HepG2 (cell line): ENCODE data around the gene PHC1. TPM values are rescaled to one million over a fixed set of nuclear protein-coding genes. Genes with fewer than 3 reads are reported as not detected.

Source experiments
- ATAC-seq: fragments of 200-7000 bp; cut with Tn5 transposase; 3 replicates; pipeline ENCODE4 v1.9.1; 2020; ENCODE audit warnings: mild to moderate bottlenecking, moderate library complexity
- BruUV-seq: library from RNA; stranded (reverse); fragments of 400-500 nt; replicated peaks from 2 replicates; lab custom pipeline; 2021; lab: Mats Ljungman, UMichigan
- CTCF ChIA-PET: fragments of 300-600 bp; formaldehyde crosslinking; extraction: SDS; loops from one replicate; lab custom pipeline; 2021; ENCODE audit warnings: low total read pairs, inconsistent platforms, low intra/inter-chr PET ratio; lab: Yijun Ruan, JAX
- POLR2A ChIA-PET: fragments of 350-600 bp; sonication (Branson Sonifier 250); formaldehyde crosslinking; loops from one replicate; lab custom pipeline; 2020; ENCODE audit warnings: antibody characterized with exemption, inconsistent platforms; lab: Yijun Ruan, JAX
- DNase-seq: peaks from one replicate; pipeline ENCODE4 v3.0.0-alpha.2; 2015; ENCODE audit warnings: low spot score
- FAIRE-seq: peaks from 3 replicates; lab custom pipeline; 2011; peaks lifted over from hg19 to GRCh38; lab: Jason Lieb, UNC
- H2AFZ ChIP-seq: one replicate; pipeline ENCODE4 v1.6.1; 2011; ENCODE audit warnings: low read length, inconsistent platforms
- H3K27ac ChIP-seq: fragments of 300-600 bp; 3 replicates; pipeline ENCODE4 v1.8.0; 2011; ENCODE audit warnings: mixed run types, mild to moderate bottlenecking, mixed read lengths, low read length, inconsistent platforms; ENCODE audit not compliant: insufficient read depth; ENCODE audit errors: extremely low read length
- H3K27me3 ChIP-seq, 2 experiments: fragments of 200-600 bp in 1 of 2; 2 replicates in 1 of 2; 3 replicates in 1 of 2; pipeline versions ENCODE4 v1.6.0 to v1.8.0; 2011; ENCODE audit warnings: low read length in 2 of 2, mild to moderate bottlenecking in 2 of 2, moderate library complexity in 2 of 2, inconsistent platforms in 1 of 2; ENCODE audit not compliant: insufficient read depth in 2 of 2, control insufficient read depth in 1 of 2
- H3K36me3 ChIP-seq, 2 experiments: fragments of 200-600 bp in 1 of 2; replicated peaks in 1 of 2; 2 replicates in 1 of 2; 3 replicates in 1 of 2; pipeline versions ENCODE4 v1.5.1 to v1.8.0; 2011; ENCODE audit warnings: low read length in 2 of 2, inconsistent platforms in 1 of 2; ENCODE audit not compliant: insufficient read depth in 2 of 2, control insufficient read depth in 1 of 2
- H3K4me1 ChIP-seq: 2 replicates; pipeline ENCODE4 v1.5.1; 2012; ENCODE audit warnings: low read length, inconsistent platforms; ENCODE audit not compliant: insufficient read depth
- H3K4me2 ChIP-seq: 2 replicates; pipeline ENCODE4 v1.6.0; 2011; ENCODE audit warnings: low read depth, low read length, inconsistent platforms
- H3K4me3 ChIP-seq, 3 experiments: fragments of 200-600 bp in 1 of 3; sonication (generic), shearing (Covaris generic) in 1 of 3; replicated peaks in 1 of 3; 2 replicates each; pipeline ENCODE4 v1.5.1; 2011 to 2016; ENCODE audit warnings: low read length in 3 of 3, inconsistent platforms in 2 of 3, low read depth in 2 of 3, mild to moderate bottlenecking in 2 of 3, control low read depth in 1 of 3, mixed read lengths in 1 of 3; ENCODE audit not compliant: insufficient read depth in 1 of 3
- H3K79me2 ChIP-seq: one replicate; pipeline ENCODE4 v1.6.1; 2011; ENCODE audit warnings: low read length, inconsistent platforms; ENCODE audit not compliant: insufficient read depth
- H3K9ac ChIP-seq: 2 replicates; pipeline ENCODE4 v1.6.0; 2011; ENCODE audit warnings: mild to moderate bottlenecking, low read depth, low read length, inconsistent platforms; ENCODE audit not compliant: insufficient read depth
- H3K9me3 ChIP-seq: 2 replicates; pipeline ENCODE4 v1.5.1; 2012; ENCODE audit warnings: mild to moderate bottlenecking, low read length
- H4K20me1 ChIP-seq: 2 replicates; pipeline ENCODE4 v1.6.0; 2011; ENCODE audit warnings: inconsistent platforms, mild to moderate bottlenecking, low read length, moderate library complexity; ENCODE audit not compliant: insufficient read depth
- BCL3 ChIP-seq: sonication (generic); formaldehyde crosslinking; IDR thresholded peaks from 2 replicates; pipeline ENCODE4 v1.5.1; 2020; ENCODE audit warnings: mild to moderate bottlenecking, missing genetic modification reagents, moderate library complexity
- ZMYM3 ChIP-seq: sonication (generic); formaldehyde crosslinking; IDR thresholded peaks from 2 replicates; pipeline ENCODE4 v1.5.1; 2020; ENCODE audit warnings: mild to moderate bottlenecking, missing genetic modification reagents
- ZNF121 ChIP-seq: sonication (generic); formaldehyde crosslinking; IDR thresholded peaks from 2 replicates; pipeline ENCODE4 v1.5.0; 2020; ENCODE audit warnings: mild to moderate bottlenecking, missing genetic modification reagents
- ZNF687 ChIP-seq: sonication (generic); formaldehyde crosslinking; IDR thresholded peaks from 2 replicates; pipeline ENCODE4 v1.5.1; 2020; ENCODE audit warnings: mild to moderate bottlenecking, missing genetic modification reagents, moderate library complexity
- ZNF781 ChIP-seq: sonication (generic); formaldehyde crosslinking; IDR thresholded peaks from 2 replicates; pipeline ENCODE4 v1.5.1; 2020; ENCODE audit warnings: borderline replicate concordance, mild to moderate bottlenecking, missing genetic modification reagents; ENCODE audit errors: not compliant biosample characterization
- WGBS: methylation state at CpG from one replicate; pipeline ENCODE4 v1.1.6; 2017; ENCODE audit warnings: low lambda C conversion rate; 5-methylcytosine and 5-hydroxymethylcytosine counted together
- in situ Hi-C: cut with HindIII; loops from 2 replicates; pipeline ENCODE4 v1.10.0; 2017; ENCODE audit warnings: low pct_unique_long_range_greater_than_20kb; ENCODE audit not compliant: extremely low pct_ligation_motif_present
- intact Hi-C: fragments of 100-400 bp; cut with micrococcal nuclease; formaldehyde crosslinking; loops from one replicate; pipeline ENCODE4 v1.10.0; 2022; ENCODE audit not compliant: unreplicated experiment
- polyA plus RNA-seq, 8 experiments: library from polyadenylated mRNA; depleted of rRNA in 3 of 8; stranded (reverse) in 7 of 8; unstranded in 1 of 8; fragments of >200 nt; fragmentation: Illumina TruSeq in 4 of 8; extraction: Trizol in 4 of 8; gene quantifications; 2 replicates each; pipeline versions ENCODE4 v1.2.1 to v1.2.3, GENCODE V29; 2011 to 2016; ENCODE audit warnings: low read depth in 4 of 8, missing spikeins in 1 of 8, mixed read lengths in 1 of 8; ENCODE audit not compliant: insufficient read depth in 1 of 8
- total RNA-seq, 5 experiments: library from RNA; depleted of rRNA; stranded (reverse); fragments of >200 nt; fragmentation: Illumina TruSeq; extraction: Trizol; gene quantifications; 2 replicates each; pipeline ENCODE4 v1.2.3, GENCODE V29; 2016; ENCODE audit warnings: low read depth in 1 of 5

The PHC1 gene
- total and polyA plus RNA-seq, 2 of the 13 experiments (the other 11 are each of a cell fraction or from before 2014, with no cell fraction given), result 9.4 to 35.0 TPM

DNA sequence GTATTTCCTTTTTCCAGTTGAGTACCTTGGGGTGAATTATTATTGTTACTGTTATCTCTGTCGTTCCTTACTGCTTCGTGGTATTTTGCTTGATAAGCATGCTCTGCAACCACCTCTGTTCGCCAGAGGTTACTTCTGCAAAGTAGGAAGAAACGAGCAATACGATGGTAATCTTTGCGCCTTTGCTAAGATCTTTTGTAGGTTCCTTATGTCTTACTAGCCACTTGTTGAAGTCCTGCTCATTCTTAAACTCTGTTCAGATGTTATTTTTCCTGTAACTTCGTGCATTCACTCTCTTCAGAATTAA lies 35.9 kb downstream of the PHC1 start (continued):
- TF ChIP-seq BCL3, result peak; percentile 8; the same call in 1 of the 2 replicates
- 0 out of 2 replicates have a peak, but pooled peaks have one; percentile 37 for TF ChIP-seq ZNF687 (CRISPR knock-in tag)

GRCh38 chr12:8950702-8951478 lies 36.6 kb downstream of the PHC1 start:
- H3K79me2 ChIP-seq, result peaks cover 32% of the 10 kb centered on the region
- intact Hi-C loops (loop anchor here (1.0 kb wide), 1 partner anchor 88 kb away; no protein-coding TSS in a partner anchor), in situ Hi-C loops (no loop called here)
- H3K4me3 ChIP-seq, result peak overlapping the region; percentile 81 to 89 (median 86)
- 26% methylated on average over 9 of the region's 9 CpGs for WGBS
- peak overlapping the region; percentile 90 for H3K9ac ChIP-seq
- no peak for DNase-seq
- CTCF ChIA-PET, result interaction anchor here (1.6 kb wide), 1 partner anchor 89 kb away, joined by 5 read pairs; no protein-coding TSS in a partner anchor
- H3K27ac ChIP-seq, result peak overlapping the region; percentile 93
- H3K4me2 ChIP-seq, result peak overlapping the region; percentile 90
- TF ChIP-seq ZNF121 (CRISPR knock-in tag), result peak; percentile 91
- TF ChIP-seq ZMYM3 (CRISPR knock-in tag), result 0 out of 2 replicates have a peak, but pooled peaks have one; percentile 33
- no peak for TF ChIP-seq ZNF781 (CRISPR knock-in tag)
- TF ChIP-seq, all 625 proteins: peak for 2
- POLR2A ChIA-PET, result interaction anchor here (1.7 kb wide), 1 partner anchor 17 kb away, joined by 8 read pairs; no protein-coding TSS in a partner anchor
- Histone ChIP-seq H3K36me3 (peaks cover 0 to 6% of the 10 kb centered on the region in 2 experiments; a peak in 1 of 5 replicates), H4K20me1 (no peaks in the 10 kb centered on the region), H2AFZ (peak overlapping the region; percentile 100), H3K9me3 (no peaks in the 10 kb centered on the region; the same call in 1 of the 2 replicates), H3K4me1 (peaks cover 30% of the 10 kb centered on the region), H3K27me3 (no peaks in the 10 kb centered on the region; a peak in 1 of 5 replicates)
- ATAC-seq, result no peak
- no peak for FAIRE-seq
- BruUV-seq, result no TSS peak
